GM12878 (cell line): Measurements from ENCODE around the gene LGALS3BP.

Source experiments
- ATF3 ChIP-seq: IDR thresholded peaks from 2 replicates; pipeline ENCODE4 v1.6.1; 2011; ENCODE audit warnings: low read depth, mild to moderate bottlenecking, low read length, moderate library complexity, borderline replicate concordance; ENCODE audit errors: extremely low read depth
- CEBPZ ChIP-seq: fragments of 150-350 bp; IDR thresholded peaks from 2 replicates; pipeline ENCODE4 v1.6.1; 2016; ENCODE audit warnings: low read depth, low read length
- CHD2 ChIP-seq: IDR thresholded peaks from 2 replicates; pipeline ENCODE4 v1.6.1; 2011; ENCODE audit warnings: low read depth, low read length, improper control_type of control experiment, borderline replicate concordance
- JUND ChIP-seq: IDR thresholded peaks from 2 replicates; pipeline ENCODE4 v1.6.1; 2012; ENCODE audit warnings: low read depth, mild to moderate bottlenecking, low read length, improper control_type of control experiment, moderate library complexity
- POLR2AphosphoS5 ChIP-seq: IDR thresholded peaks from 2 replicates; pipeline ENCODE4 v1.6.1; 2011; ENCODE audit warnings: mild to moderate bottlenecking, low read length, inconsistent platforms
- RAD51 ChIP-seq: fragments of 450-650 bp; IDR thresholded peaks from 2 replicates; pipeline ENCODE4 v1.6.1; 2016; ENCODE audit warnings: moderate library complexity, mild to moderate bottlenecking, inconsistent platforms
- SMC3 ChIP-seq: IDR thresholded peaks from 2 replicates; pipeline ENCODE4 v1.6.1; 2011; ENCODE audit warnings: low read length, improper control_type of control experiment, borderline replicate concordance
- TARDBP ChIP-seq: IDR thresholded peaks from 2 replicates; pipeline ENCODE4 v1.6.1; 2016; ENCODE audit warnings: borderline replicate concordance
- ZZZ3 ChIP-seq: IDR thresholded peaks from 2 replicates; pipeline ENCODE4 v1.6.1; 2011; ENCODE audit warnings: low read depth; ENCODE audit not compliant: control insufficient read depth, insufficient read length
- TF ChIP-seq, protein P1 (sequence below): IDR thresholded peaks from 2 replicates; pipeline ENCODE4 v1.6.1; 2011; ENCODE audit warnings: low read depth, low read length, improper control_type of control experiment, borderline replicate concordance
- TF ChIP-seq, protein P2 (sequence below), 3 experiments: IDR thresholded peaks in 2 of 3; conservative IDR thresholded peaks in 1 of 3; 2 replicates each; pipeline ENCODE4 v1.5.1; 2011; ENCODE audit warnings: low read depth in 3 of 3, low read length in 3 of 3, mild to moderate bottlenecking in 3 of 3, control low read depth in 2 of 3, moderate library complexity in 2 of 3, inconsistent platforms in 1 of 3, mixed read lengths in 1 of 3; ENCODE audit not compliant: control insufficient read depth in 2 of 3, insufficient read depth in 1 of 3; ENCODE audit errors: extremely low read depth in 1 of 3
- TF ChIP-seq, protein P3 (sequence below): fragments of 450-650 bp; conservative IDR thresholded peaks from 2 replicates; pipeline ENCODE4 v1.6.1; 2017; ENCODE audit warnings: mild to moderate bottlenecking, moderate library complexity
- TF ChIP-seq, protein P4 (sequence below): IDR thresholded peaks from 2 replicates; pipeline ENCODE4 v1.6.1; 2012; ENCODE audit warnings: mild to moderate bottlenecking, low read depth, low read length

GRCh38 chr17:78940258-78940657 lies 39.5 kb downstream of the LGALS3BP start:
- TF ChIP-seq RAD51 = no peak
- TF ChIP-seq, protein P1, sequence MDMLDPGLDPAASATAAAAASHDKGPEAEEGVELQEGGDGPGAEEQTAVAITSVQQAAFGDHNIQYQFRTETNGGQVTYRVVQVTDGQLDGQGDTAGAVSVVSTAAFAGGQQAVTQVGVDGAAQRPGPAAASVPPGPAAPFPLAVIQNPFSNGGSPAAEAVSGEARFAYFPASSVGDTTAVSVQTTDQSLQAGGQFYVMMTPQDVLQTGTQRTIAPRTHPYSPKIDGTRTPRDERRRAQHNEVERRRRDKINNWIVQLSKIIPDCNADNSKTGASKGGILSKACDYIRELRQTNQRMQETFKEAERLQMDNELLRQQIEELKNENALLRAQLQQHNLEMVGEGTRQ = no peak
- TF ChIP-seq, protein P2, sequence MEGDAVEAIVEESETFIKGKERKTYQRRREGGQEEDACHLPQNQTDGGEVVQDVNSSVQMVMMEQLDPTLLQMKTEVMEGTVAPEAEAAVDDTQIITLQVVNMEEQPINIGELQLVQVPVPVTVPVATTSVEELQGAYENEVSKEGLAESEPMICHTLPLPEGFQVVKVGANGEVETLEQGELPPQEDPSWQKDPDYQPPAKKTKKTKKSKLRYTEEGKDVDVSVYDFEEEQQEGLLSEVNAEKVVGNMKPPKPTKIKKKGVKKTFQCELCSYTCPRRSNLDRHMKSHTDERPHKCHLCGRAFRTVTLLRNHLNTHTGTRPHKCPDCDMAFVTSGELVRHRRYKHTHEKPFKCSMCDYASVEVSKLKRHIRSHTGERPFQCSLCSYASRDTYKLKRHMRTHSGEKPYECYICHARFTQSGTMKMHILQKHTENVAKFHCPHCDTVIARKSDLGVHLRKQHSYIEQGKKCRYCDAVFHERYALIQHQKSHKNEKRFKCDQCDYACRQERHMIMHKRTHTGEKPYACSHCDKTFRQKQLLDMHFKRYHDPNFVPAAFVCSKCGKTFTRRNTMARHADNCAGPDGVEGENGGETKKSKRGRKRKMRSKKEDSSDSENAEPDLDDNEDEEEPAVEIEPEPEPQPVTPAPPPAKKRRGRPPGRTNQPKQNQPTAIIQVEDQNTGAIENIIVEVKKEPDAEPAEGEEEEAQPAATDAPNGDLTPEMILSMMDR (IDR thresholded peaks at IDR 0.05 in 2 of 3, conservative IDR thresholded peaks at IDR 0.05 in 1 of 3; ENCODE audit: control insufficient read depth in 2 of 3, extremely low read depth in 1 of 3, insufficient read depth in 1 of 3, low read depth in 3 of 3, low read length in 3 of 3) = no peak
- TF ChIP-seq CHD2 = no peak
- TF ChIP-seq JUND = no peak
- no peak for TF ChIP-seq TARDBP
- TF ChIP-seq ATF3 = no peak
- no peak for TF ChIP-seq SMC3
- TF ChIP-seq CEBPZ = no peak
- TF ChIP-seq, protein P3, sequence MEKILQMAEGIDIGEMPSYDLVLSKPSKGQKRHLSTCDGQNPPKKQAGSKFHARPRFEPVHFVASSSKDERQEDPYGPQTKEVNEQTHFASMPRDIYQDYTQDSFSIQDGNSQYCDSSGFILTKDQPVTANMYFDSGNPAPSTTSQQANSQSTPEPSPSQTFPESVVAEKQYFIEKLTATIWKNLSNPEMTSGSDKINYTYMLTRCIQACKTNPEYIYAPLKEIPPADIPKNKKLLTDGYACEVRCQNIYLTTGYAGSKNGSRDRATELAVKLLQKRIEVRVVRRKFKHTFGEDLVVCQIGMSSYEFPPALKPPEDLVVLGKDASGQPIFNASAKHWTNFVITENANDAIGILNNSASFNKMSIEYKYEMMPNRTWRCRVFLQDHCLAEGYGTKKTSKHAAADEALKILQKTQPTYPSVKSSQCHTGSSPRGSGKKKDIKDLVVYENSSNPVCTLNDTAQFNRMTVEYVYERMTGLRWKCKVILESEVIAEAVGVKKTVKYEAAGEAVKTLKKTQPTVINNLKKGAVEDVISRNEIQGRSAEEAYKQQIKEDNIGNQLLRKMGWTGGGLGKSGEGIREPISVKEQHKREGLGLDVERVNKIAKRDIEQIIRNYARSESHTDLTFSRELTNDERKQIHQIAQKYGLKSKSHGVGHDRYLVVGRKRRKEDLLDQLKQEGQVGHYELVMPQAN = no peak
- no peak for TF ChIP-seq ZZZ3
- TF ChIP-seq, protein P4, sequence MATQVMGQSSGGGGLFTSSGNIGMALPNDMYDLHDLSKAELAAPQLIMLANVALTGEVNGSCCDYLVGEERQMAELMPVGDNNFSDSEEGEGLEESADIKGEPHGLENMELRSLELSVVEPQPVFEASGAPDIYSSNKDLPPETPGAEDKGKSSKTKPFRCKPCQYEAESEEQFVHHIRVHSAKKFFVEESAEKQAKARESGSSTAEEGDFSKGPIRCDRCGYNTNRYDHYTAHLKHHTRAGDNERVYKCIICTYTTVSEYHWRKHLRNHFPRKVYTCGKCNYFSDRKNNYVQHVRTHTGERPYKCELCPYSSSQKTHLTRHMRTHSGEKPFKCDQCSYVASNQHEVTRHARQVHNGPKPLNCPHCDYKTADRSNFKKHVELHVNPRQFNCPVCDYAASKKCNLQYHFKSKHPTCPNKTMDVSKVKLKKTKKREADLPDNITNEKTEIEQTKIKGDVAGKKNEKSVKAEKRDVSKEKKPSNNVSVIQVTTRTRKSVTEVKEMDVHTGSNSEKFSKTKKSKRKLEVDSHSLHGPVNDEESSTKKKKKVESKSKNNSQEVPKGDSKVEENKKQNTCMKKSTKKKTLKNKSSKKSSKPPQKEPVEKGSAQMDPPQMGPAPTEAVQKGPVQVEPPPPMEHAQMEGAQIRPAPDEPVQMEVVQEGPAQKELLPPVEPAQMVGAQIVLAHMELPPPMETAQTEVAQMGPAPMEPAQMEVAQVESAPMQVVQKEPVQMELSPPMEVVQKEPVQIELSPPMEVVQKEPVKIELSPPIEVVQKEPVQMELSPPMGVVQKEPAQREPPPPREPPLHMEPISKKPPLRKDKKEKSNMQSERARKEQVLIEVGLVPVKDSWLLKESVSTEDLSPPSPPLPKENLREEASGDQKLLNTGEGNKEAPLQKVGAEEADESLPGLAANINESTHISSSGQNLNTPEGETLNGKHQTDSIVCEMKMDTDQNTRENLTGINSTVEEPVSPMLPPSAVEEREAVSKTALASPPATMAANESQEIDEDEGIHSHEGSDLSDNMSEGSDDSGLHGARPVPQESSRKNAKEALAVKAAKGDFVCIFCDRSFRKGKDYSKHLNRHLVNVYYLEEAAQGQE = no peak
- TF ChIP-seq POLR2AphosphoS5 = no peak
